A549 (cell line): Measurements from ENCODE around the gene MORC3. TPM values are rescaled to one million over a fixed set of nuclear protein-coding genes. Genes with fewer than 3 reads are reported as not detected.

Experiments
- ATAC-seq, 2 experiments: fragments of 200-7000 bp in 1 of 2; fragments of >200 bp in 1 of 2; cut with Nextera tagmentation in 1 of 2; cut with Tn5 transposase in 1 of 2; 3 replicates each; pipeline versions ENCODE4 v1.8.0 to v1.9.1; 2018 to 2020; ENCODE audit warnings: mild to moderate bottlenecking in 1 of 2, moderate library complexity in 1 of 2
- CTCF ChIA-PET: fragments of 300-600 bp; sonication (Branson Sonifier 250); formaldehyde crosslinking; extraction: SDS; loops from one replicate; lab custom pipeline; 2021; ENCODE audit warnings: antibody characterized with exemption, inconsistent platforms; lab: Yijun Ruan, JAX
- POLR2A ChIA-PET: fragments of 350-600 bp; formaldehyde crosslinking; extraction: SDS; loops from one replicate; lab custom pipeline; 2021; ENCODE audit warnings: antibody characterized with exemption, inconsistent platforms; lab: Yijun Ruan, JAX
- DNase-seq, 2 experiments: peaks; one replicate each; pipeline versions ENCODE4 v3.0.0 to v3.0.0-alpha.2; 2011 to 2016; ENCODE audit warnings: low read depth in 1 of 2, low spot score in 1 of 2
- FAIRE-seq: peaks from 2 replicates; lab custom pipeline; 2011; peaks lifted over from hg19 to GRCh38; lab: Jason Lieb, UNC
- H3K27ac ChIP-seq, 2 experiments: fragments of >200 bp; sonication (Bioruptor Twin); formaldehyde crosslinking; 3 replicates each; pipeline ENCODE4 v1.5.1; 2016 to 2017
- H3K4me1 ChIP-seq: fragments of >200 bp; sonication (Bioruptor Twin); formaldehyde crosslinking; 3 replicates; pipeline ENCODE4 v1.6.1; 2016
- H3K4me2 ChIP-seq: fragments of >200 bp; sonication (Bioruptor Twin); formaldehyde crosslinking; 3 replicates; pipeline ENCODE4 v1.6.1; 2016
- H3K4me3 ChIP-seq: fragments of >200 bp; sonication (Bioruptor Twin); formaldehyde crosslinking; 3 replicates; pipeline ENCODE4 v1.5.1; 2016
- H3K9me3 ChIP-seq: fragments of >200 bp; sonication (Bioruptor Twin); formaldehyde crosslinking; 3 replicates; pipeline ENCODE4 v1.6.1; 2016
- CBX2 ChIP-seq: fragments of 200-600 bp; sonication (generic); IDR thresholded peaks from 2 replicates; pipeline ENCODE4 v1.6.1; 2016; ENCODE audit warnings: low read depth, mild to moderate bottlenecking, borderline replicate concordance
- CHD4 ChIP-seq: fragments of 200-600 bp; sonication (generic); IDR thresholded peaks from 2 replicates; pipeline ENCODE4 v1.6.1; 2016; ENCODE audit warnings: antibody characterized with exemption, mild to moderate bottlenecking, borderline replicate concordance
- CTCF ChIP-seq: fragments of >200 bp; sonication (Bioruptor Twin); formaldehyde crosslinking; IDR thresholded peaks from 3 replicates; pipeline ENCODE4 v1.5.1; 2016
- HMGXB4 ChIP-seq: fragments of 250-450 bp; sonication (Bioruptor Pico); IDR thresholded peaks from 2 replicates; pipeline ENCODE4 v1.5.0; 2021; ENCODE audit warnings: mild to moderate bottlenecking, moderate library complexity, borderline replicate concordance
- HOXB5 ChIP-seq: fragments of 250-450 bp; sonication (Bioruptor Pico); IDR thresholded peaks from 2 replicates; pipeline ENCODE4 v1.5.0; 2020; ENCODE audit warnings: mild to moderate bottlenecking, moderate library complexity
- JUN ChIP-seq, 2 experiments: fragments of >200 bp; sonication (Bioruptor Twin); formaldehyde crosslinking; IDR thresholded peaks; 2 replicates in 1 of 2; 3 replicates in 1 of 2; pipeline ENCODE4 v1.6.1; 2016 to 2017
- KDM5A ChIP-seq: fragments of 200-600 bp; sonication (generic); IDR thresholded peaks from 2 replicates; pipeline ENCODE4 v1.6.1; 2016; ENCODE audit warnings: antibody characterized with exemption, mild to moderate bottlenecking
- NPAS2 ChIP-seq: fragments of 250-450 bp; sonication (Bioruptor Pico); IDR thresholded peaks from 2 replicates; pipeline ENCODE4 v1.8.0; 2022; ENCODE audit warnings: mild to moderate bottlenecking, moderate library complexity, borderline replicate concordance
- NR3C1 ChIP-seq: fragments of >200 bp; sonication (Bioruptor Twin); formaldehyde crosslinking; IDR thresholded peaks from 3 replicates; pipeline ENCODE4 v1.6.1; 2017
- PHF8 ChIP-seq: fragments of 200-600 bp; sonication (generic); IDR thresholded peaks from 2 replicates; pipeline ENCODE4 v1.6.1; 2016; ENCODE audit warnings: low read depth, mild to moderate bottlenecking, antibody characterized with exemption, moderate library complexity, borderline replicate concordance
- RNF2 ChIP-seq: fragments of 200-600 bp; sonication (generic); IDR thresholded peaks from 2 replicates; pipeline ENCODE4 v1.6.1; 2016; ENCODE audit warnings: low read depth, mild to moderate bottlenecking, antibody characterized with exemption, moderate library complexity, borderline replicate concordance
- SMC3 ChIP-seq: fragments of >200 bp; sonication (Bioruptor Twin); formaldehyde crosslinking; IDR thresholded peaks from 3 replicates; pipeline ENCODE4 v1.6.1; 2018; ENCODE audit warnings: inconsistent platforms
- TFCP2L1 ChIP-seq: fragments of 250-450 bp; sonication (Bioruptor Pico); IDR thresholded peaks from 2 replicates; pipeline ENCODE4 v1.5.0; 2021; ENCODE audit warnings: mild to moderate bottlenecking
- ZC3H11A ChIP-seq: fragments of 450-650 bp; IDR thresholded peaks from 2 replicates; pipeline ENCODE4 v1.6.1; 2014; ENCODE audit warnings: antibody characterized with exemption, mild to moderate bottlenecking
- ZFP36 ChIP-seq: fragments of 450-650 bp; IDR thresholded peaks from 2 replicates; pipeline ENCODE4 v1.6.1; 2014; ENCODE audit warnings: borderline replicate concordance; ENCODE audit not compliant: partially characterized antibody
- ZSCAN20 ChIP-seq: fragments of 250-450 bp; sonication (Bioruptor Pico); IDR thresholded peaks from 2 replicates; pipeline ENCODE4 v1.8.0; 2022; ENCODE audit warnings: mild to moderate bottlenecking, moderate library complexity
- WGBS: methylation state at CpG from one replicate; pipeline ENCODE4 v1.1.6; 2017; ENCODE audit errors: missing lambda C conversion rate; 5-methylcytosine and 5-hydroxymethylcytosine counted together
- polyA plus RNA-seq, 4 experiments: library from polyadenylated mRNA; depleted of rRNA in 3 of 4; stranded (reverse); fragments of >200 nt; fragmentation: RNase III in 1 of 4; extraction: RNeasy Plus Mini Kit Qiagen cat#74134 plus additional on column Dnase treatment in 1 of 4; gene quantifications; 2 replicates in 3 of 4; 3 replicates in 1 of 4; pipeline ENCODE4 v1.2.3, GENCODE V29; 2011 to 2017
- TF ChIP-seq, protein P1 (sequence below): fragments of 200-600 bp; sonication (generic); IDR thresholded peaks from 2 replicates; pipeline ENCODE4 v1.6.1; 2016; ENCODE audit warnings: antibody characterized with exemption, mild to moderate bottlenecking, moderate library complexity
- TF ChIP-seq, protein P2 (sequence below): fragments of 450-650 bp; IDR thresholded peaks from 2 replicates; pipeline ENCODE4 v1.6.1; 2014; ENCODE audit warnings: antibody characterized with exemption

Gene MORC3
- polyA plus RNA-seq, 2 of the 4 experiments (the other 2 are of a cell fraction): 9.7 to 21.5 TPM

GRCh38 chr21:36322083-36322424 is 2.1 kb downstream of the MORC3 start:
- H3K4me2 ChIP-seq: peak overlapping the region; percentile 85
- H3K27ac ChIP-seq: peak overlapping the region in 1 of 2 experiments; percentile 74; a peak in 3 of 6 replicates
- CTCF ChIA-PET: interaction anchor here (0.6 to 1.6 kb wide), 5 partner anchors 10 to 181 kb away, joined by 3 to 4 read pairs (median 4); no protein-coding TSS in a partner anchor
- TF ChIP-seq TFCP2L1 (CRISPR knock-in tag): no peak
- no peak for TF ChIP-seq CHD4
- TF ChIP-seq CTCF: no peak
- TF ChIP-seq JUN (IDR thresholded peaks at IDR 0.05): no peak
- no peak for TF ChIP-seq ZC3H11A
- TF ChIP-seq ZFP36: no peak
- TF ChIP-seq SMC3: no peak
- no peak for TF ChIP-seq ZSCAN20 (CRISPR knock-in tag)
- TF ChIP-seq PHF8: no peak
- TF ChIP-seq HMGXB4: no peak
- no peak for TF ChIP-seq CBX2
- POLR2A ChIA-PET: no interaction called here
- H3K4me3 ChIP-seq: peak overlapping the region; percentile 88; the same call in 1 of the 3 replicates
- no peak for FAIRE-seq
- WGBS: 73% methylated on average over 2 of the region's 2 CpGs
- no peaks in the 10 kb centered on the region for H3K9me3 ChIP-seq
- DNase-seq: no peak
- peaks cover 32% of the 10 kb centered on the region for H3K4me1 ChIP-seq
- ATAC-seq: no peak

GRCh38 chr21:36323032-36323431 is 3.0 kb downstream of the MORC3 start:
- CTCF ChIA-PET: interaction anchor here (0.7 to 1.6 kb wide), 4 partner anchors 9 to 673 kb away, joined by 3 to 5 read pairs (median 4); no protein-coding TSS in a partner anchor
- WGBS: 33% methylated on average over 3 of the region's 3 CpGs
- H3K4me1 ChIP-seq: peaks cover 32% of the 10 kb centered on the region
- ATAC-seq (no peak), FAIRE-seq (no peak), DNase-seq (no peak)
- no peaks in the 10 kb centered on the region for H3K9me3 ChIP-seq
- H3K27ac ChIP-seq: peak overlapping the region in 1 of 2 experiments; percentile 24; a peak in 1 of 6 replicates
- H3K4me2 ChIP-seq: peak overlapping the region; percentile 85
- TF ChIP-seq NPAS2 (no peak), ZFP36 (no peak), NR3C1 (no peak), HOXB5 (CRISPR knock-in tag) (no peak), RNF2 (no peak), KDM5A (no peak)
- TF ChIP-seq, protein P1, sequence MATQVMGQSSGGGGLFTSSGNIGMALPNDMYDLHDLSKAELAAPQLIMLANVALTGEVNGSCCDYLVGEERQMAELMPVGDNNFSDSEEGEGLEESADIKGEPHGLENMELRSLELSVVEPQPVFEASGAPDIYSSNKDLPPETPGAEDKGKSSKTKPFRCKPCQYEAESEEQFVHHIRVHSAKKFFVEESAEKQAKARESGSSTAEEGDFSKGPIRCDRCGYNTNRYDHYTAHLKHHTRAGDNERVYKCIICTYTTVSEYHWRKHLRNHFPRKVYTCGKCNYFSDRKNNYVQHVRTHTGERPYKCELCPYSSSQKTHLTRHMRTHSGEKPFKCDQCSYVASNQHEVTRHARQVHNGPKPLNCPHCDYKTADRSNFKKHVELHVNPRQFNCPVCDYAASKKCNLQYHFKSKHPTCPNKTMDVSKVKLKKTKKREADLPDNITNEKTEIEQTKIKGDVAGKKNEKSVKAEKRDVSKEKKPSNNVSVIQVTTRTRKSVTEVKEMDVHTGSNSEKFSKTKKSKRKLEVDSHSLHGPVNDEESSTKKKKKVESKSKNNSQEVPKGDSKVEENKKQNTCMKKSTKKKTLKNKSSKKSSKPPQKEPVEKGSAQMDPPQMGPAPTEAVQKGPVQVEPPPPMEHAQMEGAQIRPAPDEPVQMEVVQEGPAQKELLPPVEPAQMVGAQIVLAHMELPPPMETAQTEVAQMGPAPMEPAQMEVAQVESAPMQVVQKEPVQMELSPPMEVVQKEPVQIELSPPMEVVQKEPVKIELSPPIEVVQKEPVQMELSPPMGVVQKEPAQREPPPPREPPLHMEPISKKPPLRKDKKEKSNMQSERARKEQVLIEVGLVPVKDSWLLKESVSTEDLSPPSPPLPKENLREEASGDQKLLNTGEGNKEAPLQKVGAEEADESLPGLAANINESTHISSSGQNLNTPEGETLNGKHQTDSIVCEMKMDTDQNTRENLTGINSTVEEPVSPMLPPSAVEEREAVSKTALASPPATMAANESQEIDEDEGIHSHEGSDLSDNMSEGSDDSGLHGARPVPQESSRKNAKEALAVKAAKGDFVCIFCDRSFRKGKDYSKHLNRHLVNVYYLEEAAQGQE: 0 out of 2 replicates have a peak, but pooled peaks have one; percentile 22
- TF ChIP-seq, protein P2, sequence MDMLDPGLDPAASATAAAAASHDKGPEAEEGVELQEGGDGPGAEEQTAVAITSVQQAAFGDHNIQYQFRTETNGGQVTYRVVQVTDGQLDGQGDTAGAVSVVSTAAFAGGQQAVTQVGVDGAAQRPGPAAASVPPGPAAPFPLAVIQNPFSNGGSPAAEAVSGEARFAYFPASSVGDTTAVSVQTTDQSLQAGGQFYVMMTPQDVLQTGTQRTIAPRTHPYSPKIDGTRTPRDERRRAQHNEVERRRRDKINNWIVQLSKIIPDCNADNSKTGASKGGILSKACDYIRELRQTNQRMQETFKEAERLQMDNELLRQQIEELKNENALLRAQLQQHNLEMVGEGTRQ: no peak
- TF ChIP-seq, all 56 proteins: peak for 1
- POLR2A ChIA-PET: no interaction called here
- H3K4me3 ChIP-seq: no peak overlapping the region
